Spinal cord (tissue), 10 donors: ENCODE measurements around the gene DSG1. TPM values are rescaled to one million over a fixed set of nuclear protein-coding genes. Genes with fewer than 3 reads are reported as not detected.

Experiments
- DNase-seq, 6 donors: peaks; one replicate each; pipeline versions ENCODE4 v3.0.0 to v3.0.0-alpha.2; 2013 to 2015; ENCODE audit warnings: low spot score in 6 of 6, low read depth in 4 of 6
- H3K27ac ChIP-seq: one replicate; pipeline ENCODE4 v1.5.1; 2013; ENCODE audit warnings: low read depth, low read length, control low read depth
- H3K27me3 ChIP-seq: one replicate; pipeline ENCODE4 v1.6.1; 2013; ENCODE audit warnings: low read length; ENCODE audit not compliant: control insufficient read depth, insufficient read depth
- H3K36me3 ChIP-seq: one replicate; pipeline ENCODE4 v1.6.1; 2013; ENCODE audit warnings: low read length; ENCODE audit not compliant: control insufficient read depth, insufficient read depth
- H3K4me1 ChIP-seq: one replicate; pipeline ENCODE4 v1.6.1; 2013; ENCODE audit warnings: low read length; ENCODE audit not compliant: control insufficient read depth, insufficient read depth
- H3K4me3 ChIP-seq: one replicate; pipeline ENCODE4 v1.5.1; 2013; ENCODE audit warnings: low read depth, low read length, control low read depth
- H3K9me3 ChIP-seq: one replicate; pipeline ENCODE4 v1.6.1; 2013; ENCODE audit warnings: low read length; ENCODE audit not compliant: control insufficient read depth, insufficient read depth
- WGBS: methylation state at CpG from one replicate; pipeline ENCODE4 v1.1.5; 2013; ENCODE audit warnings: missing lambda C conversion rate; ENCODE audit not compliant: insufficient coverage; 5-methylcytosine and 5-hydroxymethylcytosine counted together
- long read RNA-seq, 4 donors: transcript quantifications; one replicate each; lab custom pipeline, GENCODE V29; 2026
- polyA plus RNA-seq, 2 donors: library from polyadenylated mRNA; unstranded; fragments of 120-200 nt; gene quantifications; one replicate each; pipeline ENCODE4 v1.2.1, GENCODE V29; 2013; ENCODE audit not compliant: insufficient read length in 2 of 2
- total RNA-seq, 2 donors: library from RNA; depleted of rRNA in 1 of 2; stranded (reverse); fragments of 120-200 nt in 1 of 2; fragments of >200 nt in 1 of 2; gene quantifications; one replicate each; pipeline versions ENCODE4 v1.2.3 to v1.2.4, GENCODE V29; 2013 to 2014
- donor health status: healthy.

Gene DSG1
- total RNA-seq (1 to 10 TPM in 1 of 2 donors, under 1 TPM in 1; 0.20 to 1.5 TPM), polyA plus RNA-seq (under 1 TPM in 1 of 2 donors, not detected in 1; 0.17 TPM)
- long read RNA-seq, donor 1: 0 reads
- long read RNA-seq, donor 2: 0 reads
- long read RNA-seq, donor 3: 0 reads
- long read RNA-seq, donor 4: 0 reads

GRCh38 chr18:31317860-31318259 is at the start of gene DSG1:
Gene DSG1, plus strand, starts transcription at chr18:31318160. Its CDS starts 141 bp downstream, at chr18:31318301.
- Histone ChIP-seq H3K27ac (no peak within 1 kb of the TSS), H3K4me3 (no peak within 1 kb of the TSS)

GRCh38 chr18:31268985-31269406 is 49.0 kb upstream of the DSG1 start:
- no peak overlapping the region for H3K27ac ChIP-seq
- H3K9me3 ChIP-seq: no peaks in the 10 kb centered on the region
- no CpG with 5 or more reads among the region's 1 CpG for WGBS
- H3K4me3 ChIP-seq: no peak overlapping the region
- no peaks in the 10 kb centered on the region for H3K36me3 ChIP-seq
- H3K4me1 ChIP-seq: no peaks in the 10 kb centered on the region
- peak in 1 of 6 donors; percentile 26 for DNase-seq
- no peaks in the 10 kb centered on the region for H3K27me3 ChIP-seq

More at GRCh38 chr18:31317860-31318259, at the start of gene DSG1:
- no peak for DNase-seq
- H3K36me3 ChIP-seq: no peaks in the 10 kb centered on the region
- H3K4me1 ChIP-seq: no peaks in the 10 kb centered on the region
- H3K9me3 ChIP-seq: no peaks in the 10 kb centered on the region
- WGBS: 100% methylated on average over 1 of the region's 3 CpGs
- no peaks in the 10 kb centered on the region for H3K27me3 ChIP-seq

- H3K9me3 ChIP-seq: no peaks in the 10 kb centered on the region
- no peak overlapping the region for H3K4me3 ChIP-seq
- no peak for DNase-seq
- no peaks in the 10 kb centered on the region for H3K27me3 ChIP-seq
- 84% methylated on average over 4 of the region's 6 CpGs for WGBS
- H3K27ac ChIP-seq: no peak overlapping the region
- no peaks in the 10 kb centered on the region for H3K4me1 ChIP-seq
- H3K36me3 ChIP-seq: no peaks in the 10 kb centered on the region
Measured at GRCh38 chr18:31269566-31269965, 48.4 kb upstream of the DSG1 start.

- DNase-seq: no peak
- no peaks in the 10 kb centered on the region for H3K36me3 ChIP-seq
- no peak overlapping the region for H3K4me3 ChIP-seq
- WGBS: 63% methylated on average over 1 of the region's 4 CpGs
- H3K4me1 ChIP-seq: no peaks in the 10 kb centered on the region
- no peaks in the 10 kb centered on the region for H3K9me3 ChIP-seq
- no peak overlapping the region for H3K27ac ChIP-seq
- H3K27me3 ChIP-seq: no peaks in the 10 kb centered on the region
Measured at GRCh38 chr18:31270578-31270977, 47.4 kb upstream of the DSG1 start.

- H3K27ac ChIP-seq: no peak overlapping the region
- H3K4me3 ChIP-seq: no peak overlapping the region
- H3K27me3 ChIP-seq: no peaks in the 10 kb centered on the region
- no peak for DNase-seq
- no CpG with 5 or more reads among the region's 5 CpGs for WGBS
- no peaks in the 10 kb centered on the region for H3K4me1 ChIP-seq
- H3K9me3 ChIP-seq: no peaks in the 10 kb centered on the region
- no peaks in the 10 kb centered on the region for H3K36me3 ChIP-seq
Measured at GRCh38 chr18:31273812-31274527, 44.0 kb upstream of the DSG1 start.

- peak in 3 of 6 donors; percentile 5 to 57 (median 33) for DNase-seq
- no peaks in the 10 kb centered on the region for H3K27me3 ChIP-seq
- WGBS: no CpG with 5 or more reads among the region's 2 CpGs
- no peaks in the 10 kb centered on the region for H3K36me3 ChIP-seq
- no peak overlapping the region for H3K4me3 ChIP-seq
- no peaks in the 10 kb centered on the region for H3K9me3 ChIP-seq
- H3K27ac ChIP-seq: no peak overlapping the region
- no peaks in the 10 kb centered on the region for H3K4me1 ChIP-seq
Measured at GRCh38 chr18:31274931-31275330, 43.0 kb upstream of the DSG1 start.

GRCh38 chr18:31275722-31276463 is 42.1 kb upstream of the DSG1 start:
- Histone ChIP-seq H3K4me3 (no peak overlapping the region), H3K27me3 (no peaks in the 10 kb centered on the region), H3K36me3 (no peaks in the 10 kb centered on the region), H3K4me1 (no peaks in the 10 kb centered on the region), H3K27ac (peak overlapping the region; percentile 22), H3K9me3 (no peaks in the 10 kb centered on the region)
- no CpG with 5 or more reads among the region's 3 CpGs for WGBS
- no peak for DNase-seq

GRCh38 chr18:31278609-31279071 is 39.3 kb upstream of the DSG1 start:
- Histone ChIP-seq H3K27ac (no peak overlapping the region), H3K4me1 (no peaks in the 10 kb centered on the region), H3K4me3 (no peak overlapping the region), H3K36me3 (no peaks in the 10 kb centered on the region), H3K27me3 (no peaks in the 10 kb centered on the region), H3K9me3 (no peaks in the 10 kb centered on the region)
- WGBS: 83% methylated on average over 1 of the region's 1 CpG
- DNase-seq: no peak

- Histone ChIP-seq H3K27me3 (no peaks in the 10 kb centered on the region), H3K36me3 (no peaks in the 10 kb centered on the region), H3K27ac (no peak overlapping the region), H3K9me3 (no peaks in the 10 kb centered on the region), H3K4me3 (no peak overlapping the region), H3K4me1 (no peaks in the 10 kb centered on the region)
- DNase-seq: no peak
- 100% methylated on average over 1 of the region's 2 CpGs for WGBS
Measured at GRCh38 chr18:31280502-31280901, 37.5 kb upstream of the DSG1 start.
